ENCODE data around the gene SPACA7. TPM values are rescaled to one million over a fixed set of nuclear protein-coding genes. Genes with fewer than 3 reads are reported as not detected.

The SPACA7 gene
- polyA plus RNA-seq, 3 donors: not detected

- H3K4me3 Mint-ChIP-seq: no peak overlapping the region
- H3K4me1 Mint-ChIP-seq: no peaks in the 10 kb centered on the region
- no peaks in the 10 kb centered on the region for H3K36me3 Mint-ChIP-seq
- Histone ChIP-seq H3K4me2 (replicated peaks; ENCODE audit: extremely low read depth, low read length, poor library complexity, severe bottlenecking) (no peak overlapping the region), H4K20me1 (ENCODE audit: insufficient read depth, low read length) (no peaks in the 10 kb centered on the region), H3K9me3 (replicated peaks in 1 of 2; ENCODE audit: control insufficient read depth in 1 of 2, insufficient read depth in 1 of 2, low read length in 2 of 2) (peaks cover 0 to 8% of the 10 kb centered on the region in 2 donors), H3K36me3 (replicated peaks in 1 of 2; ENCODE audit: control insufficient read depth in 1 of 2, insufficient read depth in 2 of 2, low read length in 2 of 2) (no peaks in the 10 kb centered on the region), H3K9ac (ENCODE audit: insufficient read depth, low read length, poor library complexity, severe bottlenecking) (no peak overlapping the region), H3K27ac (ENCODE audit: low read depth in 1 of 2, low read length in 2 of 2) (no peak overlapping the region), H2AFZ (ENCODE audit: insufficient read depth, low read depth, low read length, poor library complexity, severe bottlenecking) (no peak overlapping the region), H3K4me3 (replicated peaks in 1 of 3; ENCODE audit: low read depth in 2 of 3, low read length in 3 of 3) (no peak overlapping the region), H3K27me3 (ENCODE audit: control insufficient read depth in 2 of 2, insufficient read depth in 2 of 2, low read length in 2 of 2) (peaks cover 11 to 28% of the 10 kb centered on the region in 2 donors), H3K4me1 (ENCODE audit: control insufficient read depth in 1 of 2, insufficient read depth in 2 of 2, low read length in 2 of 2) (no peaks in the 10 kb centered on the region), H3K79me2 (ENCODE audit: insufficient read depth, low read length) (no peaks in the 10 kb centered on the region)
- peaks cover 0 to 19% (median 8%) of the 10 kb centered on the region in 7 donors for H3K9me3 Mint-ChIP-seq
- H3K27me3 Mint-ChIP-seq (ENCODE audit: low read depth in 3 of 3): peaks cover 38 to 43% (median 41%) of the 10 kb centered on the region in 3 donors
- no peak overlapping the region for H3K27ac Mint-ChIP-seq
- intact Hi-C loops (cut with micrococcal nuclease): no loop called here
- WGBS (ENCODE audit: insufficient coverage): 82% methylated on average over 6 of the region's 7 CpGs
- DNase-seq: no peak
- TF ChIP-seq, protein P1, sequence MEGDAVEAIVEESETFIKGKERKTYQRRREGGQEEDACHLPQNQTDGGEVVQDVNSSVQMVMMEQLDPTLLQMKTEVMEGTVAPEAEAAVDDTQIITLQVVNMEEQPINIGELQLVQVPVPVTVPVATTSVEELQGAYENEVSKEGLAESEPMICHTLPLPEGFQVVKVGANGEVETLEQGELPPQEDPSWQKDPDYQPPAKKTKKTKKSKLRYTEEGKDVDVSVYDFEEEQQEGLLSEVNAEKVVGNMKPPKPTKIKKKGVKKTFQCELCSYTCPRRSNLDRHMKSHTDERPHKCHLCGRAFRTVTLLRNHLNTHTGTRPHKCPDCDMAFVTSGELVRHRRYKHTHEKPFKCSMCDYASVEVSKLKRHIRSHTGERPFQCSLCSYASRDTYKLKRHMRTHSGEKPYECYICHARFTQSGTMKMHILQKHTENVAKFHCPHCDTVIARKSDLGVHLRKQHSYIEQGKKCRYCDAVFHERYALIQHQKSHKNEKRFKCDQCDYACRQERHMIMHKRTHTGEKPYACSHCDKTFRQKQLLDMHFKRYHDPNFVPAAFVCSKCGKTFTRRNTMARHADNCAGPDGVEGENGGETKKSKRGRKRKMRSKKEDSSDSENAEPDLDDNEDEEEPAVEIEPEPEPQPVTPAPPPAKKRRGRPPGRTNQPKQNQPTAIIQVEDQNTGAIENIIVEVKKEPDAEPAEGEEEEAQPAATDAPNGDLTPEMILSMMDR (IDR thresholded peaks at IDR 0.05): no peak
Measured at GRCh38 chr13:112328936-112329335, 47.2 kb upstream of the SPACA7 start.

GRCh38 chr13:112329376-112329775, 46.8 kb upstream of the SPACA7 start:
- intact Hi-C loops (cut with micrococcal nuclease): no loop called here
- Mint-ChIP-seq H3K4me3 (peak overlapping the region in 1 of 2 donors; percentile 46), H3K9me3 (peaks cover 0 to 19% (median 8%) of the 10 kb centered on the region in 7 donors), H3K27ac (no peak overlapping the region), H3K36me3 (no peaks in the 10 kb centered on the region), H3K27me3 (ENCODE audit: low read depth in 3 of 3) (peaks cover 38 to 43% (median 41%) of the 10 kb centered on the region in 3 donors), H3K4me1 (no peaks in the 10 kb centered on the region)
- no peak overlapping the region for H2AFZ ChIP-seq (ENCODE audit: insufficient read depth, low read depth, low read length, poor library complexity, severe bottlenecking)
- no peaks in the 10 kb centered on the region for H3K4me1 ChIP-seq (ENCODE audit: control insufficient read depth in 1 of 2, insufficient read depth in 2 of 2, low read length in 2 of 2)
- TF ChIP-seq, protein P1 (IDR thresholded peaks at IDR 0.05): no peak
- peaks cover 0 to 8% of the 10 kb centered on the region in 2 donors for H3K9me3 ChIP-seq (replicated peaks in 1 of 2; ENCODE audit: control insufficient read depth in 1 of 2, insufficient read depth in 1 of 2, low read length in 2 of 2)
- no peaks in the 10 kb centered on the region for H4K20me1 ChIP-seq (ENCODE audit: insufficient read depth, low read length)
- no peaks in the 10 kb centered on the region for H3K36me3 ChIP-seq (replicated peaks in 1 of 2; ENCODE audit: control insufficient read depth in 1 of 2, insufficient read depth in 2 of 2, low read length in 2 of 2)
- H3K9ac ChIP-seq (ENCODE audit: insufficient read depth, low read length, poor library complexity, severe bottlenecking): no peak overlapping the region
- no peak overlapping the region for H3K4me3 ChIP-seq (replicated peaks in 1 of 3; ENCODE audit: low read depth in 2 of 3, low read length in 3 of 3)
- 80% methylated on average over 2 of the region's 6 CpGs for WGBS (ENCODE audit: insufficient coverage)
- DNase-seq: no peak
- H3K79me2 ChIP-seq (ENCODE audit: insufficient read depth, low read length): no peaks in the 10 kb centered on the region
- no peak overlapping the region for H3K27ac ChIP-seq (ENCODE audit: low read depth in 1 of 2, low read length in 2 of 2)
- peaks cover 11 to 28% of the 10 kb centered on the region in 2 donors for H3K27me3 ChIP-seq (ENCODE audit: control insufficient read depth in 2 of 2, insufficient read depth in 2 of 2, low read length in 2 of 2)
- no peak overlapping the region for H3K4me2 ChIP-seq (replicated peaks; ENCODE audit: extremely low read depth, low read length, poor library complexity, severe bottlenecking)

All from CD14-positive monocyte (primary cell).